Lung microvascular endothelial cell (primary cell): Measurements from ENCODE around the gene ABCA2. TPM values are rescaled to one million over a fixed set of nuclear protein-coding genes. Genes with fewer than 3 reads are reported as not detected.

Experiments used
- DNase-seq, 2 donors: peaks; one replicate each; pipeline versions ENCODE4 v3.0.0 to v3.0.0-alpha.2; 2010; ENCODE audit warnings: low read depth in 2 of 2
- total RNA-seq: library from RNA; depleted of rRNA; stranded (reverse); fragments of >200 nt; gene quantifications from 2 replicates; pipeline ENCODE4 v1.2.1, GENCODE V29; 2014

The ABCA2 gene
- total RNA-seq, 1 donor from 2014 or later, result 4.0 TPM

GRCh38 chr9:136963751-136964150, 64.3 kb downstream of the ABCA2 start:
- DNase-seq, result no peak

GRCh38 chr9:136963341-136963740, 64.7 kb downstream of the ABCA2 start:
- DNase-seq, result no peak

GRCh38 chr9:136962701-136963248, 65.3 kb downstream of the ABCA2 start:
- no peak for DNase-seq

- DNase-seq, result no peak
Measured at GRCh38 chr9:136962163-136962562, 65.9 kb downstream of the ABCA2 start.

GRCh38 chr9:136961279-136962065, 66.6 kb downstream of the ABCA2 start:
- no peak for DNase-seq

- DNase-seq, result no peak
Measured at GRCh38 chr9:136960938-136961275, 67.1 kb downstream of the ABCA2 start.

GRCh38 chr9:136960212-136960937, 67.7 kb downstream of the ABCA2 start:
- no peak for DNase-seq

GRCh38 chr9:136958898-136959850, 68.9 kb downstream of the ABCA2 start:
- DNase-seq, result no peak

- no peak for DNase-seq
Measured at GRCh38 chr9:136958473-136958872, 69.6 kb downstream of the ABCA2 start.

- DNase-seq, result no peak
Measured at GRCh38 chr9:136957901-136958300, 70.1 kb downstream of the ABCA2 start.

GRCh38 chr9:136957461-136957860, 70.6 kb downstream of the ABCA2 start:
- DNase-seq, result no peak

Other genes with a start within 250 kb of the ABCA2 start
- gene TMEM141, start 236.9 kb downstream of the ABCA2 start, total RNA-seq, result 65.4 and 66.7 TPM in 2 replicates
- 0.22 and 1.4 TPM in 2 replicates for gene CCDC183, start 231.9 kb downstream of the ABCA2 start, total RNA-seq
- 43.8 and 47.7 TPM in 2 replicates for gene RABL6, start 220.3 kb downstream of the ABCA2 start, total RNA-seq
- 0.44 and 1.4 TPM in 2 replicates for gene AJM1, start 185.8 kb downstream of the ABCA2 start, total RNA-seq
- gene PHPT1, start 178.8 kb downstream of the ABCA2 start, total RNA-seq, result 242 and 316 TPM in 2 replicates
- gene MAMDC4, start 175.9 kb downstream of the ABCA2 start, total RNA-seq, result 0.65 and 2.0 TPM in 2 replicates
- gene EDF1, start 161.9 kb downstream of the ABCA2 start, total RNA-seq, result 254 and 382 TPM in 2 replicates
- 10.9 and 14.7 TPM in 2 replicates for gene TRAF2, start 141.7 kb downstream of the ABCA2 start, total RNA-seq
- 115 and 192 TPM in 2 replicates for gene FBXW5, start 83.5 kb downstream of the ABCA2 start, total RNA-seq
- 0.60 and 0.65 TPM in 2 replicates for gene C8G, start 83.0 kb downstream of the ABCA2 start, total RNA-seq
- gene LCN12, start 76.0 kb downstream of the ABCA2 start, total RNA-seq, result not detected in 2 replicates
- gene PTGDS, start 50.7 kb downstream of the ABCA2 start, total RNA-seq, result 0.22 and 0.79 TPM in 2 replicates
- gene LCNL1, start 45.2 kb downstream of the ABCA2 start, total RNA-seq, result not detected in 2 replicates
- 8.9 and 9.7 TPM in 2 replicates for gene PAXX, start 35.8 kb downstream of the ABCA2 start, total RNA-seq
- 0.22 TPM in 1 of 2 replicates, not detected in the other for gene CLIC3, start 31.7 kb downstream of the ABCA2 start, total RNA-seq
- gene FUT7, start 3.9 kb upstream of the ABCA2 start, total RNA-seq, result not detected in 2 replicates
- 6.2 and 10.5 TPM in 2 replicates for gene NPDC1, start 17.9 kb upstream of the ABCA2 start, total RNA-seq
- gene ENTPD2, start 25.8 kb upstream of the ABCA2 start, total RNA-seq, result not detected in 2 replicates
- gene SAPCD2, start 42.3 kb upstream of the ABCA2 start, total RNA-seq, result 1.4 and 5.9 TPM in 2 replicates
- gene UAP1L1, start 49.3 kb upstream of the ABCA2 start, total RNA-seq, result 13.1 and 16.9 TPM in 2 replicates
- 38.3 and 43.4 TPM in 2 replicates for gene MAN1B1, start 58.7 kb upstream of the ABCA2 start, total RNA-seq
- 63.2 and 117 TPM in 2 replicates for gene DPP7, start 86.5 kb upstream of the ABCA2 start, total RNA-seq
- under 0.01 and 0.22 TPM in 2 replicates for gene GRIN1, start 110.9 kb upstream of the ABCA2 start, total RNA-seq
- not detected in 2 replicates for gene LRRC26, start 141.8 kb upstream of the ABCA2 start, total RNA-seq
- gene TMEM210, start 143.8 kb upstream of the ABCA2 start, total RNA-seq, result not detected in 2 replicates
- 13.7 and 16.9 TPM in 2 replicates for gene ANAPC2, start 160.3 kb upstream of the ABCA2 start, total RNA-seq
- 85.4 and 97.4 TPM in 2 replicates for gene SSNA1, start 160.4 kb upstream of the ABCA2 start, total RNA-seq
- gene TPRN, start 172.5 kb upstream of the ABCA2 start, total RNA-seq, result 2.6 TPM in 2 replicates
- 19.6 and 26.0 TPM in 2 replicates for gene TMEM203, start 177.4 kb upstream of the ABCA2 start, total RNA-seq
- 2.2 and 2.4 TPM in 2 replicates for gene NDOR1, start 177.5 kb upstream of the ABCA2 start, total RNA-seq
- gene RNF208, start 194.0 kb upstream of the ABCA2 start, total RNA-seq, result 0.22 TPM in 1 of 2 replicates, not detected in the other
- under 0.01 and 0.20 TPM in 2 replicates for gene CYSRT1, start 196.9 kb upstream of the ABCA2 start, total RNA-seq
- gene RNF224, start 199.3 kb upstream of the ABCA2 start, total RNA-seq, result under 0.01 TPM in 1 of 2 replicates, not detected in the other
- gene SLC34A3, start 202.7 kb upstream of the ABCA2 start, total RNA-seq, result not detected in 2 replicates
- 103 and 110 TPM in 2 replicates for gene TUBB4B, start 213.1 kb upstream of the ABCA2 start, total RNA-seq
- not detected in 2 replicates for gene STPG3, start 223.0 kb upstream of the ABCA2 start, total RNA-seq
- gene NELFB, start 227.1 kb upstream of the ABCA2 start, total RNA-seq, result 42.9 and 43.7 TPM in 2 replicates
- 21.4 and 21.8 TPM in 2 replicates for gene TOR4A, start 249.5 kb upstream of the ABCA2 start, total RNA-seq